ENCODE data around the gene CLEC7A.

Gene CLEC7A

GRCh38 chr12:10094646-10095395 is 35.2 kb downstream of the CLEC7A start:
- DNase-seq (ENCODE audit: low spot score): no peak

- no peak for DNase-seq (ENCODE audit: low spot score)
Observed at GRCh38 chr12:10088955-10089900, 40.8 kb downstream of the CLEC7A start.

GRCh38 chr12:10088031-10088430 is 42.0 kb downstream of the CLEC7A start:
- no peak for DNase-seq (ENCODE audit: low spot score)

- DNase-seq (ENCODE audit: low spot score): no peak
Observed at GRCh38 chr12:10086387-10086786, 43.6 kb downstream of the CLEC7A start.

- no peak for DNase-seq (ENCODE audit: low spot score)
Observed at GRCh38 chr12:10084733-10085132, 45.3 kb downstream of the CLEC7A start.

GRCh38 chr12:10082117-10082874 is 47.7 kb downstream of the CLEC7A start:
- DNase-seq (ENCODE audit: low spot score): no peak

- DNase-seq (ENCODE audit: low spot score): no peak
Observed at GRCh38 chr12:10075451-10075850, 54.5 kb downstream of the CLEC7A start.

GRCh38 chr12:10073261-10073660 is 56.7 kb downstream of the CLEC7A start:
- DNase-seq (ENCODE audit: low spot score): no peak

- DNase-seq (ENCODE audit: low spot score): no peak
Observed at GRCh38 chr12:10072131-10072530, 57.9 kb downstream of the CLEC7A start.

- DNase-seq (ENCODE audit: low spot score): no peak
Observed at GRCh38 chr12:10070380-10070779, 59.6 kb downstream of the CLEC7A start.

GRCh38 chr12:10069976-10070375 is 60.0 kb downstream of the CLEC7A start:
- no peak for DNase-seq (ENCODE audit: low spot score)

- DNase-seq (ENCODE audit: low spot score): no peak
Observed at GRCh38 chr12:10069099-10069498, 60.9 kb downstream of the CLEC7A start.

GRCh38 chr12:10068644-10069043 is 61.4 kb downstream of the CLEC7A start:
- no peak for DNase-seq (ENCODE audit: low spot score)

GRCh38 chr12:10067942-10068341 is 62.1 kb downstream of the CLEC7A start:
- DNase-seq (ENCODE audit: low spot score): no peak

GRCh38 chr12:10067264-10067663 is 62.7 kb downstream of the CLEC7A start:
- no peak for DNase-seq (ENCODE audit: low spot score)

Data from CD4-positive, alpha-beta T cell treated with Interleukin-2 at 100 ng/mL for 4 hours (primary cell).